ENCODE measurements around the gene VTN.

Gene VTN

DNA sequence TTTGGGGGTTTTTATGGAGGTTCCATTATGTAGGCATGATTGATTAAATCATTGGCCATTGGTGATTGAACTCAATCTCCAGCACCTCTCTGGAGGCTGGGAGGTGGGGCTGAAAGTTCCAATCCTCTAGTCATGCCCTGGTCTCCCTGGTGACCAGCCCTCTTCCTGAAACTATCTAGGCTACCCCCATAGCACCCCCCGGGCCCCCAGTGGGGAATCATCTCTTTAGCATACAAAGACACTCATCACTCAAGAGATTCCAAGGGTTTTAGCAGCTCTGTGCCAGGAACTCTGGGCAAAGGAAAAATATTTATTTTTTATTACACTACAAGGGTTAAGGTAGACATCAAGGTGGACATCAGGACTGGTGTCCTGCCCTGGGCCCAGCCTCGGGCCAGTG, 25.3 kb upstream of the VTN start:
- no peak for DNase-seq

DNA sequence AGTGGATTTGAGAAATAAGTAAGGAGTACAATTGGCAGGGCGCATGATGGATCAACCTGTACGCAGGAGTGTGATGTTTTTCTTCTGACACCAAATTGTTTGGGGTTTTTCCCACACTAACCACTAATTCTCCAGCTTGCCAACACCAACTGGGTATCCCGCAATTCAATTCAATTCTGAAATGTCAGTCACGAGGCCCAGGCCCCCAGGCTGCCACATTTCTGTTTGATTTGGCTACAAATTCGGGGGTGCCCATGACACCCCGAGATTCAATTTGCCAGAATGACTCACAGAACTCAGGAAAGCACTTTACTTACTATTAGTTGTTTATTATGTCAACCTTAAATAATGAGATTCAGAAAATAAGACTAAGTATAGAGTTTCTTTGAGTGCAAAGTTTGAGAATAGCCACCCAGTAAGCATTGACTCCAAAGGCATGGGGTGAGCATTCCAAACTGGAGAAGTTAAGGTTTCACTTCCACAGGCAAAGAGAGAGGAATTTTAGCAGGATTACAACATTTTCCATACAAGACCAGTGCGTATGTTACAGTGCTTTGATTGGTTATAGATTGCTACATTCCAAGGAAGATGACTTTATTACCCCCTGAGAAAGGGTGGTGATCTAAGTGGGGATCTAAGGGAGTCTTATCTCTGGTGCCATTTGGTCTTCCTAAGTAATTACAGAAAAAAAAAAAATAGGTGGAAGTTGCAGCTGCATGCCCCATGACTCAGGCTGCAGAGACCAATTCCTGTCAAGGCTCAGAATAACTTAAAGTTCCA, 24.4 kb upstream of the VTN start:
- DNase-seq = no peak

DNA sequence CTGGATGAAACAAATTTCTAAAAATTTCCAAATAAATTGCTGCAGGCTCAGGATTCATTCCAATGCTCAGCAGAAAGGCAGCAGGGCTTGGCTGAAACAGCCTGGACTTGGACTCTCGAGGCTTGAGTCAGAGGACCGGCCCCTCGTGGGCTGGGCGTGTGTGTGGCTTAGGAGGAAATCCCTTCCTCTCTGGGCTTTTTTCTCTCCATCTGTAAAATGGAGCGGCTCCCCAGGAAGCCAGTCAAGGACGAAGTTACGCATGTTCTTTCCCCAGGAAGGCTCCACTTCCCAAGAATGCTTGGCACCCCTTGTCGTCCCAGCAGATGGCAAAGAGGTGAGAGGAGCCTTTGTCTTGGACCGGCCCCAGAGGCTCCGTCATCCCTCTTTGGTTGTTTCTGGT, 22.4 kb upstream of the VTN start:
- no peak for DNase-seq

- DNase-seq = no peak
These were observed 21.3 kb upstream of the VTN start for GRCh38 chr17:28391401-28391800.

DNA sequence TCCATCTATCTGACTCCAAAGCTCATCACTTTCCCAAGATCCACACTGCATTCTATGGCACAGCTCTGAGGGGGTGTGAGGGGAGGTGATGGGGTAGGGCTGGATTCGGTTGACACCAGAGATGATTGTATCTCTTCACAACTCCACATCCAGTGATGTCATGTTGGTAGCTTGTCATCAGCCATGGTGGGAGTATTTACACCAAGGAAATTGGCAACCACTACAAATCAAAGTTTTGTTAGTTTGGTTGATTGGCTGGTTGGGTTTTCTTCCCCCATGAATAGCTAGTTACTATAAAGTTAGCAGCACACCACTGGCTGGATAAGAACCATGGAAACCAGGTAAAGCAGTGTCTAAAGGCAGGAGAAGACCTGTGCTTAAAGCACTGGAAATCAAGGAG, 20.9 kb upstream of the VTN start:
- DNase-seq = no peak

DNA sequence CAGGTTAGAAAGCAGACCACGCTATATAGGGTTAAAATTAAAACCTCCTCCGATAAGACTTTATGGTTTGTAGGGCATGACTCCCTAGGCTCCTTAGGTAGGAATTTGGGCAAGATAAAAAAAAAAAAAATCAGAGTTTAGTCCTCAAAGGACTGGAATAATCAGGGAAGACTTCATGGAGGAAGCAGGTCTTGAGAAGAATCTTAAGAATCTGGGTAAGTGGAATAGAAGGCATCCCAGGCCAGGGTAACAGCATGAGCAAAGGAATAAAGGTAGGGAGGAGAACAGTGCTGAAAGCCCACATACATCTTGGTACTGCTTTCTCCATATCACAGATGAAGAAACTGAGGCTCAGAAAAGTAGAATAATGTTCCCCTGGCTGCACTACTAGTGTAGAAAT, 20.5 kb upstream of the VTN start:
- DNase-seq = no peak

DNA sequence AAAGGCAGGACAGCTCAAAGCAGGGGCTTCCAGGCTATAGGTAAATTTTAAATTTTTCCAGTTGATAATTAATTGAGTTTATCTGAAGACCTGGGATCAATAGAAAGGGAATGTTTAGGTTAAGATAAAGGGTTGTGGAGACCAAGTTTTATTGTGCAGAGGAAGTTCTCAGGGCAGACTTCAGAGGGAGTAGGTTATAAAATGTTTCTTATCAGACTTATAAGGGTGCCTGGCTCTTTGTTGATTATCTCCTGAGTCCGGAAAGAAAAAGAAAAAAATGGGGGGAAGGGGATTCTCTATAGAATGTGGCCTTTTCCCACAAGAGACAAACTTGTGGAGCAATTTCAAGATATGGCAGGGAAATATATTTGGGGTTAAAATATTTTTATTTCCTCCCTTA, 20.0 kb upstream of the VTN start:
- DNase-seq = no peak

GRCh38 chr17:28388106-28388505, 18.0 kb upstream of the VTN start:
- no peak for DNase-seq

GRCh38 chr17:28386391-28386790, 16.3 kb upstream of the VTN start:
- no peak for DNase-seq

GRCh38 chr17:28385406-28385805, 15.3 kb upstream of the VTN start:
- no peak for DNase-seq

DNA sequence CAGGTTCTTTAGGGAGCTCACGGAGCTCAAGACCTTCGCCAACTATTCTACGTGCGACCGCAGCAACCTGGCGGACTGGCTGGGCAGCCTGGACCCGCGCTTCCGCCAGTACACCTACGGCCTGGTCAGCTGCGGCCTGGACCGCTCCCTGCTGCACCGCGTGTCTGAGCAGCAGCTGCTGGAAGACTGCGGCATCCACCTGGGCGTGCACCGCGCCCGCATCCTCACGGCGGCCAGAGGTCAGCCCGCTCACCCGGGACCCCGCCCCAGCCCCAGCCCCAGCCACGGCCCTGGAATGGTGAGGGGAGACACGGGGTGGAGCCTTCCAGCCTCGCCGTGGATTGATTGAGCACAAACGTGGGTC, 14.9 kb upstream of the VTN start:
- DNase-seq = no peak

- peak; percentile 61 for DNase-seq
These were observed 14.4 kb upstream of the VTN start for GRCh38 chr17:28384281-28385036.

DNA sequence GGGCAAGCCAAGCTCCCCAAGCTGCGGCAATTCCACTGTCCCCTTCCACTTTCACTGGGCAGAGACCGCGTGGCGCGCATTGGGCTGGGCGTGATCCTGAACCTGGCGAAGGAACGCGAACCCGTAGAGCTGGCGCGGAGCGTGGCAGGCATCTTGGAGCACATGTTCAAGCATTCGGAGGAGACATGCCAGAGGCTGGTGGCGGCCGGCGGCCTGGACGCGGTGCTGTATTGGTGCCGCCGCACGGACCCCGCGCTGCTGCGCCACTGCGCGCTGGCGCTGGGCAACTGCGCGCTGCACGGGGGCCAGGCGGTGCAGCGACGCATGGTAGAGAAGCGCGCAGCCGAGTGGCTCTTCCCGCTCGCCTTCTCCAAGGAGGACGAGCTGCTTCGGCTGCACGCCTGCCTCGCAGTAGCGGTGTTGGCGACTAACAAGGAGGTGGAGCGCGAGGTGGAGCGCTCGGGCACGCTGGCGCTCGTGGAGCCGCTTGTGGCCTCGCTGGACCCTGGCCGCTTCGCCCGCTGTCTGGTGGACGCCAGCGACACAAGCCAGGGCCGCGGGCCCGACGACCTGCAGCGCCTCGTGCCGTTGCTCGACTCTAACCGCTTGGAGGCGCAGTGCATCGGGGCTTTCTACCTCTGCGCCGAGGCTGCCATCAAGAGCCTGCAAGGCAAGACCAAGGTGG, 11.2 kb upstream of the VTN start:
- DNase-seq = no peak

DNA sequence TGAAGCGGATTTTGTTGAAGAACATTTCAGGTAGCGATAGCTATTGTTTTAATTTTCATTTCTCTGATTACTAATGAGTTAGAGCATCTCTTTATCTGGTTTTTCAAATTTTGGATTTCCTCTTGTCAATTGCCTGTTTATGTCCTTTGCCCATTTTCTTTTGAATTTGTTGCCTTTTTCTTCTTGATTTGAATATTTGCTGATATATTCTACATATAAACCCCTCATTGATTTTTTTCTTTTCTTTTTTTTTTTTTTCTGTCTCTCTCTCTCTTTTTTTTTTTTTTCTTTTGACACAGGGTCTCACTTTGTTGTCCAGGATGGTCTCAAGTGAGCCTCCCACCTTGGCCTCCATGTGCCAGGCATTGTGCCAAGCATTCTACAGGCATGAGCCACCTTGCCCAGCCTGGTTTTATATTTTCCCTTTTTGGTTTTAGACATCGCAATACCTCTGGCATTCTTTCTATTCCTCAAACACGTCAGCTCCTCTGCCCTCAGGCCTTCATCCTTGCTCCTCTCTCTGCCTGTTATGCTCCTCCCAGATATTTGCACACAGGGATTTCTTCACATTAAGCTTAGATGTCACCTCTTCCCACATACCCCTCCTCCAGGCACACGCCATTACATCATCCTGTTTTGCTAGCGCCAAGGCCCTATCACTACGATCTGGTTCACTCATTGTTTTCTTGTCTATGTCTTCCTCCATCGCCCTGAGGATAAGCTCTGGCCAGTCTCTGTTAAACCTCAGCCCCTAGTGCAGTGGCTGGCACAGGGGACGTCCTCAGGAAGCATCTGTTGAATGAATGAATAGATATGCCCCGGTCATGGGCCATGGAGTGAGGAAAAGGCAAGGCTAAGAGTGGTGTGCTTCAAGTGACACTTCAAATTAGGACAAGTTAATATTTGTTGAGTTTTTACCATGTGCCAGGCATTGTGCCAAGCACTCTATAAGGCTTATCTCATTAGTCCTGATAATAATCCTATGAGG, 10.0 kb upstream of the VTN start:
- DNase-seq = no peak

GRCh38 chr17:28372945-28373274, 2.8 kb upstream of the VTN start:
- DNase-seq = no peak

- DNase-seq = no peak
These were observed 2.3 kb upstream of the VTN start for GRCh38 chr17:28372203-28372944.

DNA sequence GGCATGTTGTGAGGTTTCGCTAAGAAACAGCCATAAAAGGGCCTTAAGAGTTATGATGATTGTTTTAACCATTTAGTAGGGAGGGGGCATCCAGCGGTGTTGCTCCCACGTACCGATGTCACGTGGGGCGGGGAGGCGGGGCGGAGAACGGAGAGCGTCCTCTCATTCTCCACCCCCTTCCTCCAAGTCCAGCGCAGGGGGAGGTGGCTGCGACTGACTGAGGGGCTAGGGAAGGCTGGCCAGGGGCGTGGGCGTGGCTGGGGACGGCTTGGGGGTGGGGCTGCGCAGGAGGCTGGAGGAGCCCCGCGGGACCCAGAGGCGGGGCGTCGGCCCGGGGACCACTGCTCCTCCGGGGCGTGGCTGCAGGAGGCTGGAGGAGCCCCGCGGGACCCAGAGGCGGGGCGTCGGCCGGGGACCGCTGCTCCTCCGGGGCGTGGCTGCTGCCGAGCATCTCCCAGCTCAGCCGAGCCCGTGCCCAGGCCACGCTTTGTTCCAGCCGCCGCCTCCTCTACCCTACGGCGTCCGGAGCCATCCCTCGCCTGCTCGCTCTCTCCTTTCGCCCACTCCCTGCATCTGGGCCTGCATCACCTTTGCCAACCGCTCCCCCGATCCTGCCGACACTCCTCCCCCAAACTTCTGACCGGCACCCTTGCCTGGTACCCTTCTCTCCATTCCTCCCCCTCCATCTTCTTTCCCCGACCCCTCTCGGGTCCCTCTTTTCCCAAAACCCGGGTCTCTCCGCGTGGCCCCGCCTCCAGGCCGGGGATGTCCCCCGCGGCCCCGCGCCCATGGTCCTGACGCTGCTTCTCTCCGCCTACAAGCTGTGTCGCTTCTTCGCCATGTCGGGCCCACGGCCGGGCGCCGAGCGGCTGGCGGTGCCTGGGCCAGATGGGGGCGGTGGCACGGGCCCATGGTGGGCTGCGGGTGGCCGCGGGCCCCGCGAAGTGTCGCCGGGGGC, 1.4 kb upstream of the VTN start, which contains the start of gene SARM1:
TSS of gene SARM1 (plus strand) at position 450 of the 958 bp plus-strand sequence. CDS start at position 789, 339 bp downstream.
- DNase-seq = peak; percentile 91

GRCh38 chr17:28370744-28371103, 617 bp upstream of the VTN start:
- DNase-seq = no peak

DNA sequence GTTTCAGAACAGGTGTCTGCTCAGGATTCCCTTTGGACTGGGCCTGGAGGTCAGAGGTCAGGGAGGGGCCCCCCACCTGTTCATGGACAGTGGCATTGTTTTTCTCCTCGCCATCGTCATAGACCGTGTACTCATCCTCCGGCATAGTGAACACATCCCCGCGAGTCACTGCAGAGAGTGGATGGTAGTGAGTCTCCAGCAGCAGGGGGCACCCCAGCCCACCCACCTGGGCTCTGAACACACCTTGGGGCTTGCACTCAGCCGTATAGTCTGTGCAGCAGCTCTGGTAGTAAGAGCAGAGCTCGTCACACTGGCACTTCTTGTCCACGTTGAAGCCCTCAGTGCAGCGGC, 448 bp downstream of the VTN start:
- DNase-seq = no peak

DNA sequence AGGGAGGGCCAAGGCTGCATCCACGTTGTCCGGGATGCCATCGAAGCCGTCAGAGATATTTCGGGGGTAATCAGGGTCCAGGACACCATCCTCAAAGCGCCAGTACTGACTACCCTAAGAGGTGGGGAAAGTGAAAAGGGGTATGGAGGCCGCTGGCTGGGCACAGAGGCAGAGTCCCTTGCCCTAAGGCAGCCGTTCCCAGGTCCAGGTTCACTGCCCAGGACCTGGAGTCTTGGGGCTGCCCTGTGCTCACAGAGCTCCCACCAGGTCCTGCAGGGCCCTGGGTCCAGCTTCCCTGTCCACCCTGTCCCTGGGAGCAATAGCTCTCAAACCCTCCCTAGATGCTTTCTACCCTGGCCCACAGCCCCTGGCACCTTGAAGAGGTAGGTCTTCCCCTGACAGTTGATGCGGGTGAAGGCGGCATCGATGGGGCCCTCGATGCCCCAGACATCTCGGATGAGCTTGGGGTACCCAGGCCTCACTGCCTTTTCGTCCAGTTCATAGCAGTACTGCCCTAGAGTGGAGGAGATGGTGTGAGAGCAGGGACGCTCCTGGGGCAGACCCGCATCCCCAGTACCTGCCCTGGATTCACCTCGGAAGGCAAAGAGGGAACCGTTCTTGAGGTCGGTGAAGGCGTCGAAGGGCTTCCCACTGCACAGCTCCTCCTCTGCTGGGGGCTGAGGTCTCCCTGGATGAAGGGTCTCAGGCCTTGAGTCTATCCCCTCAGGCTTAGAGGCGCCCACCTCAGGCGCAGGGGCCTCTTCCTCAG, 1.0 kb downstream of the VTN start:
- no peak for DNase-seq

All from CD4-positive, alpha-beta T cell treated with Interleukin-10 for 1 hour (primary cell).